OCI-LY7 (cell line): ENCODE results near the gene YIF1B.

Source experiments
- CTCF ChIP-seq: fragments of 200-600 bp; sonication (generic); conservative IDR thresholded peaks from 2 replicates; pipeline ENCODE4 v1.5.1; 2014; ENCODE audit warnings: mild to moderate bottlenecking, antibody characterized with exemption, low read length, moderate library complexity, mixed read lengths
- EZH2phosphoT487 ChIP-seq: fragments of 200-600 bp; sonication (generic); IDR thresholded peaks from 2 replicates; pipeline ENCODE4 v1.6.1; 2018; ENCODE audit warnings: low read depth, borderline replicate concordance, mild to moderate bottlenecking, mixed run types, antibody characterized with exemption, low read length, moderate library complexity, mixed read lengths

DNA sequence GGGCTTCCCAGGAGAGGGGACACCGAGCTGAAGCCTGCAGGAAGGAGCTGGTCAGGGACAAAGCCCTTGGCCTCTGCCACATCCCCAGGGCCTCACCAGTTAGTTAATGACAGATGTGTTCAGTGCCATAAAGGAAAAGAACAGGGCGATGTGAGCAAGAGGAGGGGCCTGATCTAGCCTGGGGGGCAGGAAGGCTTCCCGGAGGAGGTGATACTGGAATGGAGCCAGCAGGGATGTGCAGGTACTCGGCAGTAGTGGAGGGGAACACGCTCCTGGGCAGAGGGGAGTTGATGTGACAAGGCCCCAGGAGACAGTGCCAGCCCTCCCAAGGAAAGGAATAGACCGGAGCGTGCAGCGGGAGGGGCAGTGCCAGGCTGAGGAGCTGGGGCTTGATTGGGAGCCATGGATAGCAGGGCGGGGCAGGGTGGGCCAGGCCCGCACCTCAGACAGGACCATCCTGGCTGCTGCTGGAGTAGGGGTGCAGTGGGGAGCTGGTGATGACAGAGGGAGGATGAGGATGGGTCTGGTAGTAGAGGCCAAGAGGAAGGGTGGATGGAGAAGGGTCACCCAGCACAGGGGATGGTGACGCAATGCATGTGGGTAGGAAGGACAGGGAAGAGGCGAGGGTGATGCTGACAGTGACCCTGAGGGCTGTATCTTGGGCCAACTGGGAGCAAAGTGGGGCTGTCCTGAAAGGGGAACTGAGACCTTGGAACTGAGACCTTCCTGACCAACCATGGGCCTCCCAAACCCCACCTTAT, 7.6 kb downstream of the YIF1B start:
- TF ChIP-seq CTCF = no peak
- no peak for TF ChIP-seq EZH2phosphoT487
